ENCODE data around the gene CAMTA2. TPM values are rescaled to one million over a fixed set of nuclear protein-coding genes. Genes with fewer than 3 reads are reported as not detected.
A peak's percentile ranks its signal among the peaks of the same experiment; 100 is the strongest.

The CAMTA2 gene
- total and polyA plus RNA-seq, 9 of the 15 experiments (the other 6 are each of a cell fraction or from before 2014, with no cell fraction given), result 0.24 to 25.1 (median 6.3) TPM

GRCh38 chr17:4950075-4950745 is 37.3 kb downstream of the CAMTA2 start (continued):
- TF ChIP-seq ZZZ3 (IDR thresholded peaks at IDR 0.05) (no peak), ZNF239 (CRISPR knock-in tag; IDR thresholded peaks at IDR 0.05) (no peak), EP300 (IDR thresholded peaks at IDR 0.05; ENCODE audit: low read length) (no peak), STAG1 (CRISPR knock-in tag; IDR thresholded peaks at IDR 0.05; ENCODE audit: borderline replicate concordance) (no peak), ZNF263 (CRISPR knock-in tag; IDR thresholded peaks at IDR 0.05; ENCODE audit: borderline replicate concordance) (no peak), PTTG1 (tag; IDR thresholded peaks at IDR 0.05; ENCODE audit: low read depth) (no peak), ZNF398 (CRISPR knock-in tag; IDR thresholded peaks at IDR 0.05) (no peak), TFAM (CRISPR knock-in tag; conservative IDR thresholded peaks at IDR 0.05) (no peak), KDM5B (IDR thresholded peaks at IDR 0.05; ENCODE audit: insufficient replicate concordance, low read depth, low read length) (no peak), SUPT5H (IDR thresholded peaks at IDR 0.05) (peak; percentile 69), POLR3G (IDR thresholded peaks at IDR 0.05; ENCODE audit: extremely low read depth, insufficient read length, insufficient replicate concordance) (no peak), POLR2A (conservative IDR thresholded peaks at IDR 0.05) (peak; percentile 74), SOX6 (IDR thresholded peaks at IDR 0.05) (no peak), HNRNPH1 (optimal IDR thresholded peaks at IDR 0.05; ENCODE audit: low read depth, low read length) (no peak), TFE3 (CRISPR knock-in tag; IDR thresholded peaks at IDR 0.05) (no peak), ZBTB11 (CRISPR knock-in tag; IDR thresholded peaks at IDR 0.05) (no peak; a peak in 1 of 6 replicates), ZHX1 (conservative IDR thresholded peaks at IDR 0.05; ENCODE audit: low read length) (no peak)
